ENCODE measurements around the gene UBQLN2.
"Not testable (repeated sequence)": the region's sequence is repeated elsewhere in the genome, so short reads cannot be mapped to it uniquely, and the experiment has no call there.

The UBQLN2 gene

DNA sequence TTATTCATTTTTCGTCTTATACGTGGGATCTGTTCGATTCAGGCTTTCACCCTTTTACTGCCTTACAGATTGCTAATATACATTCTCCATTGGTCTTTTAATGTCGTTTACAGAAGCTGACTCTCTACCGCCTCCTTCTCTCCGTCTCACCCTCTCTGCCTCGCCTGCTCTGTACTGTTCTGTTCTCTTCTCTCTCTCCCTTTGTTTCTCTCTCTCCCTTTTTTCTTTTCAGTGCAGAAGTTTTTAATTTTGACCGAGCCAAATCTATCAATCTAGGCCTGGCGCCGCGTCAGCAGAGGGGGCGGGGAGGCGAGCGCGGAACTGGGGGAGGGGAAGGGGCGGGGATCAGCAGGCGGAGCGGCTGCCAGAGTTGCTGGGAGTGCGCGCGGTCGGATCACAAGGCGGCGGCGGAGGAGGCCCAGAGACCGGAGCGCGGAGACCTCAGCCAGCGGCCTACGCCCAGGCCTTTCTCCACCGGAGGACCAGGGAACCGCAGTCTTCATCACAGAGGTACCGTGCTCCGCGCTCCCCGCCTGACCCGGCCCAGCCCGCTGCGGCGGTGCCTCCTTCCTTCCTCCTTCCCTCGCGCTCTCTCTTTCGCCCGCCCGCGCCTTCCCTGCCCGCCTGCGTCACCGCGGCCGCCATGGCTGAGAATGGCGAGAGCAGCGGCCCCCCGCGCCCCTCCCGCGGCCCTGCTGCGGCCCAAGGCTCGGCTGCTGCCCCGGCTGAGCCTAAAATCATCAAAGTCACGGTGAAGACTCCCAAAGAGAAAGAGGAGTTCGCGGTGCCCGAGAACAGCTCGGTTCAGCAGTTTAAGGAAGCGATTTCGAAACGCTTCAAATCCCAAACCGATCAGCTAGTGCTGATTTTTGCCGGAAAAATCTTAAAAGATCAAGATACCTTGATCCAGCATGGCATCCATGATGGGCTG, at the start of gene UBQLN2:
TSS of gene UBQLN2 (plus strand) at position 397 of the 931 bp plus-strand sequence. CDS start at position 644, 247 bp downstream.
- no peaks in the 10 kb centered on the region for H3K9me3 ChIP-seq (ENCODE audit: control insufficient read depth, low read length)
- peak within 1 kb of the TSS; percentile 76 for H3K4me3 ChIP-seq (ENCODE audit: low read depth, low read length)
- H2AFZ ChIP-seq = peak within 1 kb of the TSS; percentile 80
- TF ChIP-seq, protein P1, sequence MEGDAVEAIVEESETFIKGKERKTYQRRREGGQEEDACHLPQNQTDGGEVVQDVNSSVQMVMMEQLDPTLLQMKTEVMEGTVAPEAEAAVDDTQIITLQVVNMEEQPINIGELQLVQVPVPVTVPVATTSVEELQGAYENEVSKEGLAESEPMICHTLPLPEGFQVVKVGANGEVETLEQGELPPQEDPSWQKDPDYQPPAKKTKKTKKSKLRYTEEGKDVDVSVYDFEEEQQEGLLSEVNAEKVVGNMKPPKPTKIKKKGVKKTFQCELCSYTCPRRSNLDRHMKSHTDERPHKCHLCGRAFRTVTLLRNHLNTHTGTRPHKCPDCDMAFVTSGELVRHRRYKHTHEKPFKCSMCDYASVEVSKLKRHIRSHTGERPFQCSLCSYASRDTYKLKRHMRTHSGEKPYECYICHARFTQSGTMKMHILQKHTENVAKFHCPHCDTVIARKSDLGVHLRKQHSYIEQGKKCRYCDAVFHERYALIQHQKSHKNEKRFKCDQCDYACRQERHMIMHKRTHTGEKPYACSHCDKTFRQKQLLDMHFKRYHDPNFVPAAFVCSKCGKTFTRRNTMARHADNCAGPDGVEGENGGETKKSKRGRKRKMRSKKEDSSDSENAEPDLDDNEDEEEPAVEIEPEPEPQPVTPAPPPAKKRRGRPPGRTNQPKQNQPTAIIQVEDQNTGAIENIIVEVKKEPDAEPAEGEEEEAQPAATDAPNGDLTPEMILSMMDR (IDR thresholded peaks at IDR 0.05) = peak; percentile 19
- peak within 1 kb of the TSS; percentile 82 for H3K4me2 ChIP-seq (ENCODE audit: low read length)
- H3K36me3 ChIP-seq (ENCODE audit: control insufficient read depth, insufficient read depth, low read length) = no peaks in the 10 kb centered on the region
- no peaks in the 10 kb centered on the region for H3K27me3 ChIP-seq (ENCODE audit: control insufficient read depth, insufficient read depth, low read length)
- peaks cover 9% of the 10 kb centered on the region for H3K79me2 ChIP-seq
- peaks cover 2% of the 10 kb centered on the region for H3K4me1 ChIP-seq
- peak within 1 kb of the TSS; percentile 98 for H3K27ac ChIP-seq
- H3K9ac ChIP-seq = peak within 1 kb of the TSS; percentile 94

GRCh38 chrX:56519642-56520041, 43.8 kb upstream of the UBQLN2 start:
- H3K4me1 ChIP-seq = no peaks in the 10 kb centered on the region

GRCh38 chrX:56529482-56530007, 33.9 kb upstream of the UBQLN2 start:
- not testable (repeated sequence) for H3K9ac ChIP-seq; H3K4me3 ChIP-seq (ENCODE audit: low read depth, low read length); H3K27ac ChIP-seq; H3K27me3 ChIP-seq (ENCODE audit: control insufficient read depth, insufficient read depth, low read length); H2AFZ ChIP-seq; H3K4me1 ChIP-seq; H3K9me3 ChIP-seq (ENCODE audit: control insufficient read depth, low read length); H3K79me2 ChIP-seq; H3K4me2 ChIP-seq (ENCODE audit: low read length); H3K36me3 ChIP-seq (ENCODE audit: control insufficient read depth, insufficient read depth, low read length)

More at GRCh38 chrX:56519642-56520041, 43.8 kb upstream of the UBQLN2 start:
- Histone ChIP-seq H3K79me2 (no peaks in the 10 kb centered on the region), H3K4me2 (ENCODE audit: low read length) (no peak overlapping the region), H3K36me3 (ENCODE audit: control insufficient read depth, insufficient read depth, low read length) (no peaks in the 10 kb centered on the region), H3K4me3 (ENCODE audit: low read depth, low read length) (no peak overlapping the region), H2AFZ (no peak overlapping the region), H3K9ac (no peak overlapping the region), H3K27me3 (ENCODE audit: control insufficient read depth, insufficient read depth, low read length) (no peaks in the 10 kb centered on the region), H3K9me3 (ENCODE audit: control insufficient read depth, low read length) (no peaks in the 10 kb centered on the region), H3K27ac (no peak overlapping the region)
- TF ChIP-seq, protein P1 (IDR thresholded peaks at IDR 0.05) = no peak

DNA sequence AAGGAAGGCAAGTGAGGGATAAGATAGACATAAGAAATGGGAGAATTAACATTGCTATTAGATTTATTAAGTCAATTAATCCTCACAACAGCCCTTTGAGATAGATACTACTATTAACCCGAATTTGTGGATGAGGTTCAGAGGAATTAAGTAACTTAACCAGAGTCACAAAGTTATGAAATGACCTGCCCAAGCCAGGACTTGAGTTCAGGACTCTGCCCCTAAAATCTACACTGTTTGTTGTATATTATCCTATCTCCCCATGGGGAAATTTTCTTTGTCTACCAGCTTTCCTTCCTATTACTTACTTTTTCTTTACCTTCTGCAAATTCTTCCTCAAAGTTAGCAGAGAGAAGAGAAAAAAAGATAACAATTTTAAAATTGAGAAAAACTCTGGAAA, 33.4 kb upstream of the UBQLN2 start:
- no peak overlapping the region for H3K27ac ChIP-seq
- H3K9me3 ChIP-seq (ENCODE audit: control insufficient read depth, low read length) = no peaks in the 10 kb centered on the region
- no peak overlapping the region for H2AFZ ChIP-seq
- no peak overlapping the region for H3K4me3 ChIP-seq (ENCODE audit: low read depth, low read length)
- no peaks in the 10 kb centered on the region for H3K79me2 ChIP-seq
- TF ChIP-seq, protein P1 (IDR thresholded peaks at IDR 0.05) = no peak
- H3K9ac ChIP-seq = no peak overlapping the region
- H3K36me3 ChIP-seq (ENCODE audit: control insufficient read depth, insufficient read depth, low read length) = no peaks in the 10 kb centered on the region
- no peaks in the 10 kb centered on the region for H3K27me3 ChIP-seq (ENCODE audit: control insufficient read depth, insufficient read depth, low read length)
- no peak overlapping the region for H3K4me2 ChIP-seq (ENCODE audit: low read length)
- no peaks in the 10 kb centered on the region for H3K4me1 ChIP-seq

DNA sequence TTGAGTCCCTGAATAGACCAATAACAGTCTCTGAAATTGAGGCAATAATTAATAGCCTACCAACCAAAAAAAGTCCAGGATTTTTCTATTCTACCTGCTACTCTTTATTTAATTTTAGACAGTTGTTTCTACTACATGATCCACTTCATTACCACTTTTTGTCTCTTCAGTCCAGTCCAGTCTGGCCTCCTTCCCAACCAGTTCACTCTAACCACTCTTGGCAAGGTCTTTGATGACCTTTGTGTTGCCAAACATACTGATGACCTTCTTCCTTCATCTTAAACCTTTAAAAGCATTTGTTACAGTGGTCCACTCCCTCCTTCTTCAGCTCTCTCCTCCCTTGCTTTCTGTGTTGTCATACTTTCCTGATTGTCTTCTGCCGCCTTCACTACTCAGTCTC, 12.8 kb upstream of the UBQLN2 start:
- TF ChIP-seq, protein P1 (IDR thresholded peaks at IDR 0.05) = no peak

More for the DNA sequence above, 12.8 kb upstream of the UBQLN2 start:
- Histone ChIP-seq H3K79me2 (no peaks in the 10 kb centered on the region), H3K9ac (no peak overlapping the region), H3K4me2 (ENCODE audit: low read length) (no peak overlapping the region), H3K36me3 (ENCODE audit: control insufficient read depth, insufficient read depth, low read length) (no peaks in the 10 kb centered on the region), H3K27ac (no peak overlapping the region), H3K9me3 (ENCODE audit: control insufficient read depth, low read length) (no peaks in the 10 kb centered on the region), H2AFZ (no peak overlapping the region), H3K4me1 (no peaks in the 10 kb centered on the region), H3K4me3 (ENCODE audit: low read depth, low read length) (no peak overlapping the region), H3K27me3 (ENCODE audit: control insufficient read depth, insufficient read depth, low read length) (no peaks in the 10 kb centered on the region)
